Stomach (tissue), 9 donors: Measurements from ENCODE around the gene ZBTB8A. TPM values are rescaled to one million over a fixed set of nuclear protein-coding genes. Genes with fewer than 3 reads are reported as not detected.

Experiments used
- DNase-seq, 2 donors: peaks; one replicate each; pipeline versions ENCODE4 v3.0.0 to v3.0.0-alpha.2; 2013 to 2019
- H3K27ac ChIP-seq, 5 donors: fragments of 200-600 bp in 4 of 5; sonication (generic) in 4 of 5; one replicate each; pipeline ENCODE4 v1.5.1; 2013 to 2019; ENCODE audit warnings: mild to moderate bottlenecking in 1 of 5, moderate library complexity in 1 of 5
- H3K27me3 ChIP-seq, 3 donors: fragments of 200-600 bp; sonication (generic); one replicate each; pipeline ENCODE4 v1.5.1; 2017 to 2019; ENCODE audit warnings: mixed run types in 1 of 3
- H3K36me3 ChIP-seq, 4 donors: fragments of 200-600 bp; sonication (generic); 1 replicate in 3 of 4; 2 replicates in 1 of 4; pipeline ENCODE4 v1.5.1; 2016 to 2019
- H3K4me1 ChIP-seq, 4 donors: fragments of 200-600 bp; sonication (generic); one replicate each; pipeline ENCODE4 v1.5.1; 2016 to 2019
- H3K4me3 ChIP-seq, 4 donors: fragments of 200-600 bp; sonication (generic) in 3 of 4; one replicate each; pipeline ENCODE4 v1.5.1; 2016 to 2019; ENCODE audit warnings: mild to moderate bottlenecking in 1 of 4
- H3K9me3 ChIP-seq, 4 donors: fragments of 200-600 bp; sonication (generic); one replicate each; pipeline ENCODE4 v1.5.1; 2016 to 2019
- EP300 ChIP-seq: sonication (generic); formaldehyde crosslinking; IDR thresholded peaks from one replicate; pipeline ENCODE4 v1.6.1; 2017; ENCODE audit warnings: antibody characterized with exemption
- POLR2A ChIP-seq, 4 donors: fragments of 450-650 bp; IDR thresholded peaks; one replicate each; pipeline ENCODE4 v1.6.1; 2016; ENCODE audit warnings: antibody characterized with exemption in 4 of 4, control low read depth in 2 of 4, mild to moderate bottlenecking in 1 of 4, moderate library complexity in 1 of 4
- POLR2AphosphoS5 ChIP-seq, 3 donors: sonication (generic); formaldehyde crosslinking; IDR thresholded peaks; one replicate each; pipeline ENCODE4 v1.6.1; 2016; ENCODE audit warnings: antibody characterized with exemption in 3 of 3
- WGBS, 5 donors: extraction: QIAGEN DNeasy Blood & Tissue Kit in 3 of 5; methylation state at CpG; one replicate each; pipeline versions ENCODE4 v1.1.5 to v1.1.7; 2013 to 2018; 5-methylcytosine and 5-hydroxymethylcytosine counted together
- intact Hi-C: fragments of 100-400 bp; cut with DNase I; formaldehyde crosslinking; loops from one replicate; pipeline ENCODE4 v1.15.1; 2023; ENCODE audit warnings: low total_unique reads
- polyA plus RNA-seq, 3 donors: library from polyadenylated mRNA; stranded (reverse); fragments of 200-250 nt; gene quantifications; one replicate each; pipeline ENCODE4 v1.2.3, GENCODE V29; 2013
- total RNA-seq, 5 donors: library from RNA; depleted of rRNA; stranded (reverse); fragments of >200 nt; gene quantifications; one replicate each; pipeline versions ENCODE4 v1.1.0 to v1.2.3, GENCODE V29; 2014 to 2016
- TF ChIP-seq, protein P1 (sequence below), 7 experiments: fragments of 450-650 bp in 4 of 7; fragments of 200-600 bp in 3 of 7; sonication (generic) in 3 of 7; IDR thresholded peaks; one replicate each; pipeline ENCODE4 v1.5.1; 2016 to 2019; ENCODE audit warnings: antibody characterized with exemption in 7 of 7, control low read depth in 2 of 7, mild to moderate bottlenecking in 1 of 7
- donor health status: healthy with polysubstance abuse.
- donor health status: Bipolar disorder and iron deficiency.
- donor health status: healthy.

Gene ZBTB8A
- total and polyA plus RNA-seq, 8 donors, result 0.58 to 23.9 (median 3.1) TPM

DNA sequence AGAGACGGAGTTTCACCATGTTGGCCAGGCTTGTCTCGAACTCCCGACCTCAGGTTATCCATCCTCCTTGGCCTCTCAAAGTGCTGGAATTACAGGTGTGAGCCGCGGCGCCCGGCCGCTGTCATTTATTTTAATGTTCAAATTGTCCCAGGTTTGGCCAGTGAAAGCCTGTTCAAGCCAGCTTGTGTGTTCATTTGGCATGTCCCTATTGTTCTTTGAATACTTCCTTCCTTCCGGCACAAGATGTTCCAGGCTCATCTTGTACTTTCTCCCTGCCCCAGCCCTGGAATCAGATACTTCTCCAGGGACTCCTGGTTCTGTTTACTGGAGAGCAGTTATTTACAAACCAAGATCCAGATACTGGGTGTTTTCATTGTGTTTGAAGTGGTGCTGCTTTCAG lies 37.4 kb upstream of the ZBTB8A start:
- Histone ChIP-seq H3K36me3 (no peaks in the 10 kb centered on the region), H3K9me3 (no peaks in the 10 kb centered on the region), H3K27me3 (no peaks in the 10 kb centered on the region), H3K27ac (peak overlapping the region in 4 of 5 donors; percentile 90 to 98 (median 95)), H3K4me1 (peaks cover 0 to 14% (median 6%) of the 10 kb centered on the region in 4 donors), H3K4me3 (no peak overlapping the region)
- DNase-seq, result no peak
- 75 to 97% (median 88%) methylated on average over 9 of the region's 9 CpGs for WGBS, 5 donors
- intact Hi-C loops, result no loop called here
- TF ChIP-seq EP300 (peak; percentile 37), POLR2AphosphoS5 (IDR thresholded peaks at IDR 0.05) (peak; percentile 49 to 56 (median 53)), POLR2A (IDR thresholded peaks at IDR 0.05) (no peak)
- TF ChIP-seq, protein P1, sequence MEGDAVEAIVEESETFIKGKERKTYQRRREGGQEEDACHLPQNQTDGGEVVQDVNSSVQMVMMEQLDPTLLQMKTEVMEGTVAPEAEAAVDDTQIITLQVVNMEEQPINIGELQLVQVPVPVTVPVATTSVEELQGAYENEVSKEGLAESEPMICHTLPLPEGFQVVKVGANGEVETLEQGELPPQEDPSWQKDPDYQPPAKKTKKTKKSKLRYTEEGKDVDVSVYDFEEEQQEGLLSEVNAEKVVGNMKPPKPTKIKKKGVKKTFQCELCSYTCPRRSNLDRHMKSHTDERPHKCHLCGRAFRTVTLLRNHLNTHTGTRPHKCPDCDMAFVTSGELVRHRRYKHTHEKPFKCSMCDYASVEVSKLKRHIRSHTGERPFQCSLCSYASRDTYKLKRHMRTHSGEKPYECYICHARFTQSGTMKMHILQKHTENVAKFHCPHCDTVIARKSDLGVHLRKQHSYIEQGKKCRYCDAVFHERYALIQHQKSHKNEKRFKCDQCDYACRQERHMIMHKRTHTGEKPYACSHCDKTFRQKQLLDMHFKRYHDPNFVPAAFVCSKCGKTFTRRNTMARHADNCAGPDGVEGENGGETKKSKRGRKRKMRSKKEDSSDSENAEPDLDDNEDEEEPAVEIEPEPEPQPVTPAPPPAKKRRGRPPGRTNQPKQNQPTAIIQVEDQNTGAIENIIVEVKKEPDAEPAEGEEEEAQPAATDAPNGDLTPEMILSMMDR (IDR thresholded peaks at IDR 0.05), result no peak

DNA sequence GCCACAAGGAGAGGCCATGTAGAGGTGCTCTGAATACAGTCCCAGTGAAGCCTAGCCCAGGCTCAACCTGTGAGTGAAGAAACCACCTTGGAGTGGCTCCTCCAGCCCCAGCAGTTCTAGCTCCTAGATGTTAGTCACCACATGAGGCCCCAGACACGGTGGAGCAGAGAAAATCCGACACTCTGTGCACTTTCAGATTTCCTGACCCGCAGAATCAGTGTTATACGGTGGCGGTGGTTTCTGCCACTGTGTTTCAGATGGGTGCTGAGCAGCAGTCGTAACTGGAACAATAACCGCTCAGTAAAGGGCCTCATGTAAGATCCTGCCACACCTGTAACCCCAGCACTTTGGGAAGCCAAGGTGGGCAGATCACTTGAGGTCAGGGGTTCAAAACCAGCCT lies 36.1 kb upstream of the ZBTB8A start:
- DNase-seq, result no peak
- TF ChIP-seq, protein P1 (IDR thresholded peaks at IDR 0.05), result no peak
- no peak for TF ChIP-seq EP300
- no peak for TF ChIP-seq POLR2A (IDR thresholded peaks at IDR 0.05)
- no peak for TF ChIP-seq POLR2AphosphoS5 (IDR thresholded peaks at IDR 0.05)
- intact Hi-C loops, result no loop called here
- Histone ChIP-seq H3K36me3 (no peaks in the 10 kb centered on the region), H3K4me3 (no peak overlapping the region), H3K27ac (peak overlapping the region in 1 of 5 donors; percentile 96), H3K9me3 (no peaks in the 10 kb centered on the region), H3K27me3 (no peaks in the 10 kb centered on the region), H3K4me1 (peaks cover 0 to 14% (median 6%) of the 10 kb centered on the region in 4 donors)
- 83 to 93% (median 89%) methylated on average over 7 of the region's 7 CpGs for WGBS, 5 donors

DNA sequence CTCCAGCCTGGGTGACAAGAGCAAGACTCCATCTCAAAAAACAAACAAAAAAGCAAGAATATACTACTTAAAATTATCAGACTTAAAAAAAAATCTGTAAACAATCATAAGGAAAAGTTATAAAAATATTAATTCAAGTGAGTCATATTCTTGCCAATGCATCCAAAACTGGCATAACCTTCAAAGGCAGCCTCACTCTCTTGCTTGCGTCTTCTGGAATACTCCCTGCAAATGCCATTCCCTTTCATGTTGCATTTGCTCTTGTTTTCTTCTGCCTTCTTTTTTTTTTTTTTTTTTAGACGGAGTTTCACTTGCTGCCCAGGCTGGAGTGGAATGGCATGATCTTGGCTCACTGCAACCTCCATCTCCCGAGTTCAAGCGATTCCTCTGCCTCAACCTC lies 32.2 kb upstream of the ZBTB8A start:
- intact Hi-C loops, result no loop called here
- Histone ChIP-seq H3K27me3 (no peaks in the 10 kb centered on the region), H3K36me3 (no peaks in the 10 kb centered on the region), H3K4me3 (no peak overlapping the region), H3K4me1 (peaks cover 0 to under 1% (median 0%) of the 10 kb centered on the region in 4 donors), H3K27ac (no peak overlapping the region), H3K9me3 (no peaks in the 10 kb centered on the region)
- no peak for DNase-seq
- no peak for TF ChIP-seq POLR2A (IDR thresholded peaks at IDR 0.05)
- TF ChIP-seq POLR2AphosphoS5 (IDR thresholded peaks at IDR 0.05), result no peak
- TF ChIP-seq EP300, result no peak
- WGBS, 5 donors, result 68 to 88% (median 80%) methylated on average over 4 of the region's 4 CpGs

DNA sequence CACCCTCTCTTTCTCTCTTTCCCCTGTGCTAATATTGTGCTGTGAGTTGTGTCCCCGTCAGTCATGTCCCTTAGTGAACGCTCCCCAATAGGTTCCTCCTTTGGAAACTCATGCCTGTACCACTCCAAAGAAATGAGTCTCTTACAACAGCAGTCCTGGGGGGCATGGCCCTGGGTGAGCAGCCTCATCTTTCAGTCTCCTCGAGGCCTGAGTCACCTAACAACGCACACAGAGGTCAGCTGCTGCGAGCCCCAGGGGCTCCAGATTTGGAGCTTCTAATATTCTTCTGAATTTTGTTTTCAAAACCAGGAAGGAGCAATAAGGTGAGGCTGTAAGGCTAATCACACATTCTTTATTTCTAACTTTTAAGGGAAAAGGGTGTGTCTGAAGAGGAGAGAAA lies 30.5 kb upstream of the ZBTB8A start:
- Histone ChIP-seq H3K4me3 (no peak overlapping the region), H3K4me1 (no peaks in the 10 kb centered on the region), H3K27ac (no peak overlapping the region), H3K36me3 (no peaks in the 10 kb centered on the region), H3K9me3 (no peaks in the 10 kb centered on the region), H3K27me3 (no peaks in the 10 kb centered on the region)
- WGBS, 5 donors, result 69 to 79% (median 76%) methylated on average over 5 of the region's 5 CpGs
- intact Hi-C loops, result no loop called here
- no peak for DNase-seq
- TF ChIP-seq POLR2AphosphoS5 (IDR thresholded peaks at IDR 0.05) (no peak), EP300 (no peak)
- TF ChIP-seq, protein P1 (IDR thresholded peaks at IDR 0.05), result no peak

DNA sequence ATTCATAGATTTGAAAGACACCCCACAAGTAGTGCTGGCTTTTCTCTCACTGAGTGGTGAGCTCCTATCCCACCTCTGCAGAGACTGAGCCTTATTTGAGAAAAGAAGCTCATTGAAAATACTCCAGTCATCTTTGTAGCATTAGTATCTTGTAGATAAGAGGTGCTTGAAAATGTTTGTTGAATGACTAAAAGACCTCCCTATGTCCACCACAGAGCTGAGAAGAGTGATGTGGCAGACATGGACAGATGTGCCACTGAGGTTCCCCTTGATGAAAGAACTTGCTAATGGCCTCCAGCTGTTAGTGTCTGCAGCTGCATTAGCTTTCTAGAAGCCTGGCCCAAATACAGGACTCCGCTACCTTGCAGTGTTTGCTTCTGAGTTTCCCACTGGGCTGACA lies 29.3 kb upstream of the ZBTB8A start:
- intact Hi-C loops, result no loop called here
- Histone ChIP-seq H3K27ac (no peak overlapping the region), H3K4me1 (no peaks in the 10 kb centered on the region), H3K36me3 (no peaks in the 10 kb centered on the region), H3K4me3 (no peak overlapping the region), H3K9me3 (no peaks in the 10 kb centered on the region), H3K27me3 (no peaks in the 10 kb centered on the region)
- TF ChIP-seq POLR2AphosphoS5 (IDR thresholded peaks at IDR 0.05) (no peak), POLR2A (IDR thresholded peaks at IDR 0.05) (no peak), EP300 (no peak)
- TF ChIP-seq, protein P1 (IDR thresholded peaks at IDR 0.05), result no peak
- WGBS, 5 donors, result 92 to 100% (median 100%) methylated on average over 1 of the region's 1 CpG
- no peak for DNase-seq
